Lung (tissue), 12 donors: ENCODE measurements around the gene SLC16A14. TPM values are rescaled to one million over a fixed set of nuclear protein-coding genes. Genes with fewer than 3 reads are reported as not detected.

Source experiments
- ATAC-seq: fragments of 200-7000 bp; cut with Tn5 transposase; one replicate; pipeline ENCODE4 v1.9.1; 2020; ENCODE audit warnings: moderate number of reproducible peaks; ENCODE audit not compliant: insufficient read depth, low FRiP score
- DNase-seq, 3 donors: peaks; one replicate each; pipeline ENCODE4 v3.0.0-alpha.2; 2013 to 2017
- H3K27ac ChIP-seq, 2 donors: one replicate each; pipeline ENCODE4 v1.5.1; 2013; ENCODE audit warnings: mild to moderate bottlenecking in 2 of 2, moderate library complexity in 2 of 2, control low read depth in 1 of 2, inconsistent platforms in 1 of 2, low read depth in 1 of 2, low read length in 1 of 2
- H3K27me3 ChIP-seq, 3 donors: one replicate each; pipeline ENCODE4 v1.5.1; 2013; ENCODE audit warnings: low read length in 2 of 3; ENCODE audit not compliant: control insufficient read depth in 3 of 3, insufficient read depth in 3 of 3
- H3K36me3 ChIP-seq, 4 donors: one replicate each; pipeline ENCODE4 v1.5.1; 2013; ENCODE audit warnings: low read length in 4 of 4, mild to moderate bottlenecking in 1 of 4, moderate library complexity in 1 of 4; ENCODE audit not compliant: control insufficient read depth in 4 of 4, insufficient read depth in 4 of 4
- H3K4me1 ChIP-seq, 5 donors: one replicate each; pipeline ENCODE4 v1.5.1; 2013; ENCODE audit warnings: low read length in 5 of 5, mild to moderate bottlenecking in 2 of 5, moderate library complexity in 1 of 5; ENCODE audit not compliant: control insufficient read depth in 5 of 5, insufficient read depth in 5 of 5
- H3K4me3 ChIP-seq: one replicate; pipeline ENCODE4 v1.5.1; 2013; ENCODE audit warnings: mild to moderate bottlenecking, control low read depth, moderate library complexity
- H3K9ac ChIP-seq, 2 donors: one replicate each; pipeline ENCODE4 v1.5.1; 2013; ENCODE audit warnings: low read length in 2 of 2, control low read depth in 1 of 2; ENCODE audit not compliant: insufficient read depth in 1 of 2
- H3K9me3 ChIP-seq, 4 donors: one replicate each; pipeline ENCODE4 v1.5.1; 2013; ENCODE audit warnings: low read length in 3 of 4, mild to moderate bottlenecking in 1 of 4, moderate library complexity in 1 of 4; ENCODE audit not compliant: control insufficient read depth in 4 of 4, insufficient read depth in 3 of 4
- CTCF ChIP-seq: IDR thresholded peaks from 2 replicates; pipeline ENCODE4 v1.5.1; 2012; ENCODE audit warnings: mild to moderate bottlenecking; ENCODE audit errors: control extremely low read depth, extremely low read depth
- WGBS, 2 donors: extraction: QIAGEN DNeasy Blood & Tissue Kit; methylation state at CpG; one replicate each; pipeline ENCODE4 v1.1.7; 2013; 5-methylcytosine and 5-hydroxymethylcytosine counted together
- polyA plus RNA-seq, 2 donors: library from polyadenylated mRNA; stranded (reverse); fragments of 200-250 nt; gene quantifications; one replicate each; pipeline ENCODE4 v1.2.1, GENCODE V29; 2013
- total RNA-seq, 2 donors: library from RNA; depleted of rRNA in 1 of 2; stranded (reverse); fragments of >200 nt in 1 of 2; gene quantifications; one replicate each; pipeline ENCODE4 v1.2.1, GENCODE V29; 2014 to 2021
- donor health status: control.
- donor health status: control.
- donor health status: Bipolar disorder and iron deficiency.
- donor health status: healthy.
- donor health status: DM: yes; HTN: yes; CAD: no.

Gene SLC16A14
- total and polyA plus RNA-seq, 4 donors: 0.85 to 8.2 (median 3.5) TPM

- H3K36me3 ChIP-seq: no peaks in the 10 kb centered on the region
- no peak overlapping the region for H3K9ac ChIP-seq
- DNase-seq: no peak
- no peak for TF ChIP-seq CTCF
- H3K4me1 ChIP-seq: no peaks in the 10 kb centered on the region
- H3K4me3 ChIP-seq: no peak overlapping the region
- no peaks in the 10 kb centered on the region for H3K27me3 ChIP-seq
- WGBS, 2 donors: 89 to 100% methylated on average over 2 of the region's 2 CpGs
- no peak overlapping the region for H3K27ac ChIP-seq
- H3K9me3 ChIP-seq: no peaks in the 10 kb centered on the region
- ATAC-seq: no peak
Observed at GRCh38 chr2:230076819-230077218, 8.1 kb upstream of the SLC16A14 start.

GRCh38 chr2:230075988-230076631, 7.4 kb upstream of the SLC16A14 start:
- Histone ChIP-seq H3K4me3 (no peak overlapping the region), H3K36me3 (no peaks in the 10 kb centered on the region), H3K27ac (no peak overlapping the region), H3K27me3 (no peaks in the 10 kb centered on the region), H3K9me3 (no peaks in the 10 kb centered on the region), H3K9ac (no peak overlapping the region), H3K4me1 (no peaks in the 10 kb centered on the region)
- DNase-seq (no peak), ATAC-seq (no peak)
- no peak for TF ChIP-seq CTCF
- WGBS, 2 donors: 63 to 67% methylated on average over 8 of the region's 8 CpGs

GRCh38 chr2:230071421-230071820, 2.7 kb upstream of the SLC16A14 start:
- WGBS, 2 donors: 93 to 94% methylated on average over 7 of the region's 7 CpGs
- H3K27ac ChIP-seq: no peak overlapping the region
- H3K9ac ChIP-seq: no peak overlapping the region

More at GRCh38 chr2:230071421-230071820, 2.7 kb upstream of the SLC16A14 start:
- no peaks in the 10 kb centered on the region for H3K9me3 ChIP-seq
- peaks cover 0 to 13% (median 3%) of the 10 kb centered on the region in 5 donors for H3K4me1 ChIP-seq
- no peaks in the 10 kb centered on the region for H3K27me3 ChIP-seq
- no peaks in the 10 kb centered on the region for H3K36me3 ChIP-seq
- DNase-seq (no peak), ATAC-seq (no peak)
- no peak overlapping the region for H3K4me3 ChIP-seq
- TF ChIP-seq CTCF: no peak
